Stimulated activated CD4-positive, alpha-beta T cell treated with anti-CD3 and anti-CD28 coated beads, Interleukin-15, amount 100 ng/mL, for 48 hours (primary cell): ENCODE data around the gene RPRD1A.
"Not testable (repeated sequence)": the region's sequence is repeated elsewhere in the genome, so short reads cannot be mapped to it uniquely, and the experiment has no call there.

Experiments
- DNase-seq, 2 donors: peaks; one replicate each; pipeline ENCODE4 v3.0.0-alpha.2; 2020; ENCODE audit warnings: low read depth in 2 of 2

Gene RPRD1A

GRCh38 chr18:36031903-36032302, 35.5 kb downstream of the RPRD1A start:
- no peak for DNase-seq

GRCh38 chr18:36031407-36031806, 36.0 kb downstream of the RPRD1A start:
- no peak for DNase-seq

GRCh38 chr18:36028859-36029258, 38.5 kb downstream of the RPRD1A start:
- DNase-seq: no peak

GRCh38 chr18:36025025-36025424, 42.3 kb downstream of the RPRD1A start:
- DNase-seq: no peak

- not testable (repeated sequence) for DNase-seq
Observed at GRCh38 chr18:36024241-36024640, 43.1 kb downstream of the RPRD1A start.

- DNase-seq: no peak
Observed at GRCh38 chr18:36023336-36023735, 44.0 kb downstream of the RPRD1A start.

GRCh38 chr18:36020174-36020711, 47.1 kb downstream of the RPRD1A start:
- no peak for DNase-seq

- no peak for DNase-seq
Observed at GRCh38 chr18:36017232-36017631, 50.1 kb downstream of the RPRD1A start.

- no peak for DNase-seq
Observed at GRCh38 chr18:36015629-36016028, 51.7 kb downstream of the RPRD1A start.

GRCh38 chr18:36012891-36013290, 54.5 kb downstream of the RPRD1A start:
- no peak for DNase-seq

GRCh38 chr18:36009214-36009613, 58.1 kb downstream of the RPRD1A start:
- DNase-seq: no peak

- DNase-seq: no peak
Observed at GRCh38 chr18:36006997-36007396, 60.4 kb downstream of the RPRD1A start.

- no peak for DNase-seq
Observed at GRCh38 chr18:35999925-36000324, 67.4 kb downstream of the RPRD1A start.

- no peak for DNase-seq
Observed at GRCh38 chr18:35998967-35999366, 68.4 kb downstream of the RPRD1A start.

- DNase-seq: no peak
Observed at GRCh38 chr18:35993013-35993412, 74.3 kb downstream of the RPRD1A start.

- no peak for DNase-seq
Observed at GRCh38 chr18:35991696-35992095, 75.7 kb downstream of the RPRD1A start.

GRCh38 chr18:35983818-35984217, 83.5 kb downstream of the RPRD1A start:
- DNase-seq: no peak

GRCh38 chr18:35983147-35983546, 84.2 kb downstream of the RPRD1A start:
- no peak for DNase-seq

GRCh38 chr18:35982409-35983114, 84.8 kb downstream of the RPRD1A start:
- no peak for DNase-seq

GRCh38 chr18:35979112-35979511, 88.2 kb downstream of the RPRD1A start:
- no peak for DNase-seq

GRCh38 chr18:35974181-35974580, 93.2 kb downstream of the RPRD1A start:
- DNase-seq: no peak

GRCh38 chr18:35973650-35974049, 93.7 kb downstream of the RPRD1A start:
- DNase-seq: no peak

- peak; percentile 88 to 90 for DNase-seq
Observed at GRCh38 chr18:35972197-35973000, 95.0 kb downstream of the RPRD1A start, which contains the start of gene RMP24. Gene RMP24, plus strand, starts transcription at chr18:35972679.
